H4 (cell line): ENCODE measurements around the gene FOXD3. TPM values are rescaled to one million over a fixed set of nuclear protein-coding genes. Genes with fewer than 3 reads are reported as not detected.
A peak's percentile ranks its signal among the peaks of the same experiment; 100 is the strongest.

ENCODE experiments used
- DNase-seq: peaks from one replicate; pipeline ENCODE4 v3.0.0-alpha.2; 2015; ENCODE audit warnings: low spot score
- total RNA-seq: library from RNA; depleted of rRNA; stranded (reverse); fragments of >200 nt; shearing (Covaris generic); gene quantifications from 2 replicates; pipeline ENCODE4 v1.2.3, GENCODE V29; 2014; rRNA removed

Gene FOXD3
- total RNA-seq, 1 experiment from 2014 or later = 0.06 TPM

DNA sequence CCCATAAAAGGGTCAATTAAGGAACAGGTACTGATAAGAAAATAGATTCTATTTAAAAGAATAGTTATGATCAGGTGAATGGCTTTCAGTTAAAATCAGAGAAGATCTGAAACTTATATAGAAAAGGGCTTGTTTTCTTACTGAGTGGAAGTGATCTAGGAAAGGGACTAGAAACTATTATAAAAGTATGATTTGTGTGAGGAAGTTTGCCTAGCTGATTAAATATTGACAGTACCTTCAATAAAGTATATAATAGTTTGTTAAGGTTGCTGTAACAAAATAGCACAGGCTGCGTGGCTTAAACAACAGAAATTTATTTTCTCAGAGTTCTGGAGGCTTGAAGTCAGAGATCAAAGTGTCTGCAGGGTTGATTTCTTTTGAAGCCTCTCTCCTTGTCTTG is 39.7 kb downstream of the FOXD3 start:
- DNase-seq = no peak

DNA sequence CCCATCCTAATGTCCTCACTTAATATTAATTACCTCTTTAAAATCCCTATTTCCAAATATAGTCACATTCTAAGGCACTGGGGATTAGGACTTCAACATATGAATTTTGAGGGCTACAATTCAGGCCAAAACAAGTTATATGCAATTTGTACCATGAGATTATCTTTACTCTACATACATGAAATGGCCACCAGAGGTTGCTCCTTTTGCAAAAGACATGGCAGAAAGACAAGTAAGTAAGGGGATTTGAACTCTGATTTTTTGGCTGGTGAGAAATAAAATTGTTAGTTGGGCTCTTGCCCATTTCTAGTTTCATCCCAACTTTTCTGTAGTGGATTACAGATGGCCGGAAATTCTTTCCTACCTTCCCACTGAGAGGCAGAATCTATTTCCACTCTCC is 40.2 kb downstream of the FOXD3 start:
- DNase-seq = no peak

- no peak for DNase-seq
These were observed 40.6 kb downstream of the FOXD3 start for GRCh38 chr1:63363014-63363413.

DNA sequence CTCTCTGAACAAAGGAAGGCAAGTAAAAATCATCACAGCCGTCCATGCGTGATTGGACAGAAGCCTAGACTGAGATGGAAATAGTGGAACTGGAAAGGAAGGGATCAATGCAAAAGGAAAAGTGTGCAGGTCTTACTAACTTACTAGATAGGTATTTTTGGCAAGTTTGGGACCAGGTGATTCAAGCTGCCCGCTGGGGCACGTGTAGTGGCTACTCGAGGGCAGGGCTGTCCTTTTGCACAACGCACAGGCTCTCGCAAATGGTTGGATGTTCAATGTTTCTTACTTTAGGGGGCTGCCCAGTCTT is 44.5 kb downstream of the FOXD3 start:
- no peak for DNase-seq

DNA sequence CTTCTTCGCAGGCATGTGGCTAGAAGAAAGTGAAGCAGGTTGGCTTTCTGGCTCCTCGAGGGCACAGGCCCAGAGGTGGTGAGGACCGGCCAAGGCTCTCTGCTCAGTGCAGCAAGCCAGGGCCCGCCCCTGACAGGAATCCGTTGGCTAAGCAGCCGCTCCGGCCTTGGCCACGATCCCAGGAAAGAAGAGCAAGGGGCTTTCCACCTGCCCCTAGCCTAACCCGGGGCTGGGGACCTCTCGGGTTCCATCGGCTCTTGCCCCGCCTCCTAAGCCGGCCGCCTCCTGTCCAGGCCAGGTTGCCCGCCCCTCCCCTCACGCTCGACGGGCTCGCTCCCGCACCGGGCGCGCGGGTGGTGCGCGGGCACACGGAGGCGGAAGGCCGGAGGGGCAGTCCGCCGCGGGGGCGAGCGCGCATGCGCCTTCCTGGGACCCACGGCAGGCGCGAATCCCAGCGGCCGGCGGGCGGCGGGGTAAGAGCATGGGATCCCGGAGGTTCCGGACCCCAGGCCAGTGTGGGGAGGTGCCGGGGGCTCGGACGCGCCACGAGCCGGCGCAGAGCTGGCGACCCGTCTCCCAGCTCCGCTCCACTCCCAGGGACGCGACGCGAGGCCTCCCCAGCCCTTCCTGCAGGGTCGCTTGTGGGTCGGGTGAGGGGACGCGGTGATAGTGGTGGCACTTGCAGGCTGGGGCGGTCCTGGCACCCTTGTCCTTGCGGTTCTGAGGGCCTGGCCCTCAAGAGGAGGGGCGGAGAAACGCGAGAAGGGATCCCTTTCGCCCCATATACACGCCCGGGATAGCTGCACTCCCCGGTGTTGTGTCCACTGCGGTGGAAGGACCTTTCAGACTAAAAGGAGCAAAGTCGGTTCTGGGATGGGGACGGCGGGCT is 45.1 kb downstream of the FOXD3 start, which contains the start of gene ALG6:
Gene ALG6 (plus strand): TSS at position 413 of the 889 bp plus-strand sequence. CDS start 3,351 bp downstream, outside the sequence.
- DNase-seq = peak; percentile 92

- DNase-seq = no peak
These were observed 45.8 kb downstream of the FOXD3 start for GRCh38 chr1:63368131-63368530.

Other genes with a start within 250 kb of the FOXD3 start
- gene ALG6, start 45.1 kb downstream of the FOXD3 start, total RNA-seq = 33.9 and 42.3 TPM in 2 replicates
- gene ITGB3BP, start 200.7 kb downstream of the FOXD3 start, total RNA-seq = 47.6 and 49.1 TPM in 2 replicates
- gene EFCAB7, start 201.0 kb downstream of the FOXD3 start, total RNA-seq = 8.9 and 9.8 TPM in 2 replicates